HEK293 (cell line): ENCODE data around the gene WASF2.

Experiments
- KLF17 ChIP-seq: fragments of 450-650 bp; formaldehyde crosslinking; IDR thresholded peaks from 2 replicates; pipeline ENCODE4 v1.5.1; 2016; ENCODE audit warnings: missing biosample characterization, missing genetic modification characterization
- MEIS1 ChIP-seq: sonication (generic); formaldehyde crosslinking; IDR thresholded peaks from 2 replicates; pipeline ENCODE4 v1.8.1; 2022; ENCODE audit warnings: missing genetic modification reagents, mild to moderate bottlenecking, borderline replicate concordance
- MZF1 ChIP-seq: fragments of 450-650 bp; formaldehyde crosslinking; IDR thresholded peaks from 2 replicates; pipeline ENCODE4 v1.5.1; 2017; ENCODE audit warnings: missing biosample characterization, missing genetic modification characterization, borderline replicate concordance
- OSR2 ChIP-seq: fragments of 450-650 bp; formaldehyde crosslinking; IDR thresholded peaks from 2 replicates; pipeline ENCODE4 v1.5.1; 2016; ENCODE audit warnings: missing biosample characterization, missing genetic modification characterization
- PRDM6 ChIP-seq: fragments of 450-650 bp; formaldehyde crosslinking; IDR thresholded peaks from 2 replicates; pipeline ENCODE4 v1.5.1; 2017; ENCODE audit warnings: missing biosample characterization, missing genetic modification characterization
- REST ChIP-seq: fragments of 450-650 bp; formaldehyde crosslinking; IDR thresholded peaks from 2 replicates; pipeline ENCODE4 v1.5.1; 2016; ENCODE audit warnings: missing biosample characterization, missing genetic modification characterization
- TCF7L2 ChIP-seq: IDR thresholded peaks from 2 replicates; pipeline ENCODE4 v1.6.1; 2011; ENCODE audit warnings: low read depth, mild to moderate bottlenecking, inconsistent platforms, low read length, moderate library complexity, borderline replicate concordance
- ZBTB26 ChIP-seq: fragments of 450-650 bp; formaldehyde crosslinking; optimal IDR thresholded peaks from 2 replicates; pipeline ENCODE3; 2016; ENCODE audit warnings: missing biosample characterization, mild to moderate bottlenecking, missing genetic modification characterization
- ZBTB44 ChIP-seq: fragments of 450-650 bp; IDR thresholded peaks from 2 replicates; pipeline ENCODE4 v1.5.1; 2018; ENCODE audit warnings: missing biosample characterization, mild to moderate bottlenecking, missing genetic modification characterization
- ZFP3 ChIP-seq: fragments of 450-650 bp; formaldehyde crosslinking; IDR thresholded peaks from 2 replicates; pipeline ENCODE4 v1.5.1; 2016; ENCODE audit warnings: low read depth, missing biosample characterization, missing genetic modification characterization
- ZNF114 ChIP-seq: fragments of 450-650 bp; formaldehyde crosslinking; IDR thresholded peaks from 2 replicates; pipeline ENCODE4 v1.5.0; 2017; ENCODE audit warnings: missing biosample characterization, missing genetic modification characterization
- ZNF19 ChIP-seq: fragments of 450-650 bp; formaldehyde crosslinking; IDR thresholded peaks from 2 replicates; pipeline ENCODE4; 2016; ENCODE audit warnings: missing biosample characterization, missing genetic modification characterization, low read depth
- ZNF211 ChIP-seq: fragments of 450-650 bp; formaldehyde crosslinking; IDR thresholded peaks from 2 replicates; pipeline ENCODE4 v1.5.1; 2016; ENCODE audit warnings: low read depth, missing biosample characterization, missing genetic modification characterization
- ZNF214 ChIP-seq: fragments of 450-650 bp; formaldehyde crosslinking; IDR thresholded peaks from 2 replicates; pipeline ENCODE4 v1.5.1; 2017; ENCODE audit warnings: missing biosample characterization, mild to moderate bottlenecking, missing genetic modification characterization, borderline replicate concordance
- ZNF223 ChIP-seq: fragments of 450-650 bp; formaldehyde crosslinking; IDR thresholded peaks from 2 replicates; pipeline ENCODE4 v1.5.1; 2016; ENCODE audit warnings: missing biosample characterization, missing genetic modification characterization
- ZNF23 ChIP-seq: fragments of 450-650 bp; formaldehyde crosslinking; IDR thresholded peaks from 2 replicates; pipeline ENCODE4 v1.5.1; 2016; ENCODE audit warnings: missing biosample characterization, missing genetic modification characterization, borderline replicate concordance
- ZNF266 ChIP-seq: fragments of 450-650 bp; formaldehyde crosslinking; IDR thresholded peaks from 2 replicates; pipeline ENCODE4 v1.5.1; 2016; ENCODE audit warnings: missing biosample characterization, missing genetic modification characterization, low read depth
- ZNF341 ChIP-seq: fragments of 450-650 bp; formaldehyde crosslinking; IDR thresholded peaks from 2 replicates; pipeline ENCODE4; 2016; ENCODE audit warnings: low read depth, missing biosample characterization, missing genetic modification characterization
- ZNF366 ChIP-seq: fragments of 450-650 bp; formaldehyde crosslinking; conservative IDR thresholded peaks from 2 replicates; pipeline ENCODE4 v1.5.1; 2016; ENCODE audit warnings: missing biosample characterization, missing genetic modification characterization
- ZNF544 ChIP-seq: fragments of 450-650 bp; formaldehyde crosslinking; IDR thresholded peaks from 2 replicates; pipeline ENCODE4 v1.5.0; 2017; ENCODE audit warnings: missing biosample characterization, missing genetic modification characterization
- ZNF560 ChIP-seq: fragments of 450-650 bp; formaldehyde crosslinking; IDR thresholded peaks from 2 replicates; pipeline ENCODE4 v1.5.1; 2017; ENCODE audit warnings: missing biosample characterization, missing genetic modification characterization, borderline replicate concordance
- ZNF596 ChIP-seq: fragments of 450-650 bp; IDR thresholded peaks from 2 replicates; pipeline ENCODE4 v1.5.0; 2018; ENCODE audit warnings: missing biosample characterization, mild to moderate bottlenecking, missing genetic modification characterization, moderate library complexity
- ZNF626 ChIP-seq: fragments of 450-650 bp; sonication (Bioruptor Pico); formaldehyde crosslinking; IDR thresholded peaks from 2 replicates; pipeline ENCODE4 v1.5.1; 2018; ENCODE audit warnings: missing biosample characterization, missing genetic modification characterization, inconsistent platforms
- ZNF654 ChIP-seq: fragments of 450-650 bp; formaldehyde crosslinking; IDR thresholded peaks from 2 replicates; pipeline ENCODE4 v1.5.1; 2016; ENCODE audit warnings: low read depth, missing biosample characterization, missing genetic modification characterization
- ZNF664 ChIP-seq: fragments of 450-650 bp; formaldehyde crosslinking; IDR thresholded peaks from 2 replicates; pipeline ENCODE4 v1.5.1; 2016; ENCODE audit warnings: missing biosample characterization, missing genetic modification characterization
- ZNF776 ChIP-seq: fragments of 450-650 bp; formaldehyde crosslinking; IDR thresholded peaks from 2 replicates; pipeline ENCODE4 v1.5.0; 2017; ENCODE audit warnings: missing biosample characterization, missing genetic modification characterization, borderline replicate concordance
- ZNF777 ChIP-seq: fragments of 450-650 bp; formaldehyde crosslinking; IDR thresholded peaks from 2 replicates; pipeline ENCODE4 v1.5.1; 2017; ENCODE audit warnings: missing biosample characterization, missing genetic modification characterization, borderline replicate concordance
- ZSCAN30 ChIP-seq: fragments of 450-650 bp; IDR thresholded peaks from 2 replicates; pipeline ENCODE4 v1.5.1; 2018; ENCODE audit warnings: missing biosample characterization, mild to moderate bottlenecking, missing genetic modification characterization, moderate library complexity
- ZSCAN5A ChIP-seq: fragments of 450-650 bp; formaldehyde crosslinking; IDR thresholded peaks from 2 replicates; pipeline ENCODE4 v1.5.1; 2016; ENCODE audit warnings: missing biosample characterization, missing genetic modification characterization

Gene WASF2

GRCh38 chr1:27528818-27529703, 39.1 kb upstream of the WASF2 start (continued):
- TF ChIP-seq ZNF777 (tag by site-specific recombination) (no peak), ZSCAN30 (peak; percentile 34; the same call in 1 of the 2 replicates), ZNF664 (tag by site-specific recombination) (no peak), ZBTB26 (no peak), PRDM6 (tag by site-specific recombination) (no peak), ZNF560 (tag by site-specific recombination) (no peak), ZFP3 (tag by site-specific recombination) (no peak), ZNF776 (tag by site-specific recombination) (no peak), ZNF626 (no peak), ZNF114 (tag by site-specific recombination) (no peak), REST (no peak), ZNF654 (tag by site-specific recombination) (no peak), TCF7L2 (no peak), ZNF266 (tag by site-specific recombination) (no peak), MEIS1 (no peak), ZNF211 (tag by site-specific recombination) (no peak), ZNF19 (tag by site-specific recombination) (no peak), OSR2 (tag by site-specific recombination) (no peak), KLF17 (tag by site-specific recombination) (no peak), ZNF366 (tag by site-specific recombination) (peak; percentile 83), ZNF596 (tag by site-specific recombination) (0 out of 2 replicates have a peak, but pooled peaks have one; percentile 41), ZNF341 (peak; percentile 57; the same call in 1 of the 2 replicates), ZNF223 (tag by site-specific recombination) (no peak), ZSCAN5A (no peak), ZNF214 (tag by site-specific recombination) (no peak), ZNF544 (tag by site-specific recombination) (no peak), ZBTB44 (tag by site-specific recombination) (no peak), ZNF23 (tag by site-specific recombination) (no peak), MZF1 (tag by site-specific recombination) (no peak)
